BLaER1 treated with 17β-estradiol and CSF1 and Interleukin-3, amounts not matched to agents 10 nM and 100 nM (cell line): ENCODE results near the gene HBD.

Experiments
- H3K27ac ChIP-seq, 11 experiments: shearing (Covaris generic); formaldehyde crosslinking; 2 replicates each; pipeline ENCODE4 v1.8.1; 2022
- H3K27me3 ChIP-seq, 11 experiments: shearing (Covaris generic); formaldehyde crosslinking; 2 replicates each; pipeline ENCODE4 v1.8.1; 2022
- H3K36me3 ChIP-seq, 11 experiments: shearing (Covaris generic); formaldehyde crosslinking; 2 replicates each; pipeline ENCODE4 v1.8.1; 2022
- H3K4me1 ChIP-seq, 10 experiments: shearing (Covaris generic); formaldehyde crosslinking; 2 replicates each; pipeline ENCODE4 v1.8.1; 2022
- H3K4me2 ChIP-seq, 11 experiments: shearing (Covaris generic); formaldehyde crosslinking; 2 replicates each; pipeline ENCODE4 v1.8.1; 2022
- H3K4me3 ChIP-seq, 10 experiments: shearing (Covaris generic); formaldehyde crosslinking; 2 replicates each; pipeline ENCODE4 v1.8.1; 2022
- H3K9ac ChIP-seq, 11 experiments: shearing (Covaris generic); formaldehyde crosslinking; 2 replicates each; pipeline ENCODE4 v1.8.1; 2022
- H3K9me3 ChIP-seq, 11 experiments: shearing (Covaris generic); formaldehyde crosslinking; replicated peaks in 1 of 11; 2 replicates each; pipeline ENCODE4 v1.8.1; 2022
- H4K20me1 ChIP-seq, 11 experiments: shearing (Covaris generic); formaldehyde crosslinking; 2 replicates each; pipeline ENCODE4 v1.8.1; 2022
- Cebpa-rat ChIP-seq, 11 experiments: shearing (Covaris generic); IDR thresholded peaks; 2 replicates each; pipeline ENCODE4 v1.8.1; 2022

HBD gene

GRCh38 chr11:5226732-5227310 lies 7.5 kb downstream of the HBD start, which contains the start of gene HBB:
Gene HBB, minus strand, starts transcription at chr11:5227071. Its CDS starts 50 bp downstream, at chr11:5227021.
- TF ChIP-seq Cebpa-rat (IDR thresholded peaks at IDR 0.05), result no peak
- H3K36me3 ChIP-seq, result no peaks in the 10 kb centered on the region
- no peaks in the 10 kb centered on the region for H3K27me3 ChIP-seq
- H3K4me2 ChIP-seq, result no peak within 1 kb of the TSS
- no peak within 1 kb of the TSS for H3K9ac ChIP-seq
- no peak within 1 kb of the TSS for H3K27ac ChIP-seq
- H3K4me3 ChIP-seq, result no peak within 1 kb of the TSS
- H3K9me3 ChIP-seq, result no peaks in the 10 kb centered on the region; a peak in 2 of 22 replicates
- no peaks in the 10 kb centered on the region for H4K20me1 ChIP-seq
- peaks cover 0 to 7% (median 0%) of the 10 kb centered on the region in 10 experiments; a peak in 2 of 20 replicates for H3K4me1 ChIP-seq

GRCh38 chr11:5225480-5225871 lies 8.8 kb downstream of the HBD start:
- Histone ChIP-seq H3K9me3 (peaks cover 0 to 4% (median 0%) of the 10 kb centered on the region in 11 experiments; a peak in 2 of 22 replicates), H3K4me2 (no peak overlapping the region), H3K4me3 (no peak overlapping the region), H3K36me3 (no peaks in the 10 kb centered on the region), H3K4me1 (no peaks in the 10 kb centered on the region), H4K20me1 (no peaks in the 10 kb centered on the region), H3K27ac (no peak overlapping the region), H3K9ac (no peak overlapping the region), H3K27me3 (no peaks in the 10 kb centered on the region)
- TF ChIP-seq Cebpa-rat (IDR thresholded peaks at IDR 0.05), result no peak

GRCh38 chr11:5224538-5225479 lies 9.5 kb downstream of the HBD start:
- Histone ChIP-seq H3K36me3 (no peaks in the 10 kb centered on the region), H3K4me1 (no peaks in the 10 kb centered on the region), H4K20me1 (no peaks in the 10 kb centered on the region), H3K9me3 (peaks cover 0 to 4% (median 0%) of the 10 kb centered on the region in 11 experiments; a peak in 2 of 22 replicates), H3K4me3 (no peak overlapping the region), H3K27ac (no peak overlapping the region), H3K9ac (no peak overlapping the region), H3K27me3 (no peaks in the 10 kb centered on the region), H3K4me2 (no peak overlapping the region)
- TF ChIP-seq Cebpa-rat (IDR thresholded peaks at IDR 0.05), result no peak

- H3K9me3 ChIP-seq, result peaks cover 0 to 4% (median 0%) of the 10 kb centered on the region in 11 experiments; a peak in 2 of 22 replicates
- H3K4me1 ChIP-seq, result no peaks in the 10 kb centered on the region
- H3K9ac ChIP-seq, result no peak overlapping the region
- no peak overlapping the region for H3K4me2 ChIP-seq
- H3K4me3 ChIP-seq, result no peak overlapping the region
- no peak for TF ChIP-seq Cebpa-rat (IDR thresholded peaks at IDR 0.05)
- H3K36me3 ChIP-seq, result no peaks in the 10 kb centered on the region
- no peak overlapping the region for H3K27ac ChIP-seq
- no peaks in the 10 kb centered on the region for H4K20me1 ChIP-seq
- no peaks in the 10 kb centered on the region for H3K27me3 ChIP-seq
These were observed 10.6 kb downstream of the HBD start for GRCh38 chr11:5223686-5224085.

- Histone ChIP-seq H3K9me3 (peaks cover 0 to 4% (median 0%) of the 10 kb centered on the region in 11 experiments; a peak in 2 of 22 replicates), H3K27me3 (no peaks in the 10 kb centered on the region), H3K36me3 (no peaks in the 10 kb centered on the region), H3K9ac (no peak overlapping the region), H4K20me1 (no peaks in the 10 kb centered on the region), H3K4me1 (no peaks in the 10 kb centered on the region), H3K4me3 (no peak overlapping the region), H3K27ac (no peak overlapping the region), H3K4me2 (no peak overlapping the region)
- no peak for TF ChIP-seq Cebpa-rat (IDR thresholded peaks at IDR 0.05)
These were observed 11.1 kb downstream of the HBD start for GRCh38 chr11:5223146-5223545.

GRCh38 chr11:5210376-5210885 lies 23.9 kb downstream of the HBD start:
- H3K4me1 ChIP-seq, result no peaks in the 10 kb centered on the region
- no peak overlapping the region for H3K4me2 ChIP-seq
- no peaks in the 10 kb centered on the region for H3K36me3 ChIP-seq
- H4K20me1 ChIP-seq, result no peaks in the 10 kb centered on the region
- no peak overlapping the region for H3K9ac ChIP-seq
- no peak overlapping the region for H3K27ac ChIP-seq
- no peaks in the 10 kb centered on the region for H3K9me3 ChIP-seq
- TF ChIP-seq Cebpa-rat (IDR thresholded peaks at IDR 0.05), result no peak
- H3K4me3 ChIP-seq, result no peak overlapping the region
- no peaks in the 10 kb centered on the region for H3K27me3 ChIP-seq

- Histone ChIP-seq H3K4me1 (no peaks in the 10 kb centered on the region), H3K9ac (no peak overlapping the region), H3K36me3 (no peaks in the 10 kb centered on the region), H3K4me3 (no peak overlapping the region), H3K27me3 (no peaks in the 10 kb centered on the region), H3K9me3 (no peaks in the 10 kb centered on the region), H3K4me2 (no peak overlapping the region), H4K20me1 (no peaks in the 10 kb centered on the region), H3K27ac (no peak overlapping the region)
- TF ChIP-seq Cebpa-rat (IDR thresholded peaks at IDR 0.05), result no peak
These were observed 29.5 kb downstream of the HBD start for GRCh38 chr11:5204787-5205186.

- H3K27me3 ChIP-seq, result no peaks in the 10 kb centered on the region
- no peak for TF ChIP-seq Cebpa-rat (IDR thresholded peaks at IDR 0.05)
These were observed 30.9 kb downstream of the HBD start for GRCh38 chr11:5203366-5203765.

GRCh38 chr11:5200582-5200981 lies 33.7 kb downstream of the HBD start, which contains the start of gene OR51V1:
Gene OR51V1, minus strand, starts transcription at chr11:5200682. Its CDS starts 0 bp downstream, at chr11:5200682.
- Histone ChIP-seq H3K27ac (no peak within 1 kb of the TSS), H3K27me3 (no peaks in the 10 kb centered on the region), H3K9me3 (no peaks in the 10 kb centered on the region), H3K4me3 (no peak within 1 kb of the TSS), H4K20me1 (no peaks in the 10 kb centered on the region), H3K9ac (no peak within 1 kb of the TSS), H3K36me3 (no peaks in the 10 kb centered on the region), H3K4me2 (no peak within 1 kb of the TSS), H3K4me1 (peaks cover 0 to 10% (median 0%) of the 10 kb centered on the region in 10 experiments; a peak in 3 of 20 replicates)
- TF ChIP-seq Cebpa-rat (IDR thresholded peaks at IDR 0.05), result no peak

More at GRCh38 chr11:5203366-5203765, 30.9 kb downstream of the HBD start:
- no peak overlapping the region for H3K9ac ChIP-seq
- H4K20me1 ChIP-seq, result no peaks in the 10 kb centered on the region
- H3K9me3 ChIP-seq, result no peaks in the 10 kb centered on the region
- no peak overlapping the region for H3K27ac ChIP-seq
- H3K4me2 ChIP-seq, result no peak overlapping the region
- H3K4me3 ChIP-seq, result no peak overlapping the region
- H3K4me1 ChIP-seq, result no peaks in the 10 kb centered on the region
- H3K36me3 ChIP-seq, result no peaks in the 10 kb centered on the region
